ENCODE measurements around the gene IQSEC1.
"Not testable (repeated sequence)": the region's sequence is repeated elsewhere in the genome, so short reads cannot be mapped to it uniquely, and the experiment has no call there.

The IQSEC1 gene

GRCh38 chr3:12886106-12886679 lies 187.0 kb downstream of the IQSEC1 start:
- in situ Hi-C loops (cut with HindIII; ENCODE audit: low sequenced_read_pairs), result no loop called here

DNA sequence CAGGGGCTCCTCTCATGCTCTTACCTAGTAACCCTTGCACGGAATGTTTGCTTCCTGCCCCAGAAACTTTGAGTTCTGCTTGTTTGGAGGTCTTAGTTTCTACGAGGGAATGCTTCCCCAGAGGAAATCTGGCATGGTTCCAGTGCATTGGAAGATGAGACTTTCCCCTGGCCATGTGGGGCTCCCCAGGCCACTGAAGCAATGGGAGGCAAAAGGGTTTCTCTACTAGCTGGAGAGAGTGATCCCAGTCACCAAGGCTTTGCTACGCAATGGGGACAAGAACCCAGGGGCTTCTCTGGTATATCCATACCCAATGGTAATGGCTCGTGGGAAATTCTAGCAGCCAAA lies 187.7 kb downstream of the IQSEC1 start:
- in situ Hi-C loops (cut with HindIII; ENCODE audit: low sequenced_read_pairs), result no loop called here

DNA sequence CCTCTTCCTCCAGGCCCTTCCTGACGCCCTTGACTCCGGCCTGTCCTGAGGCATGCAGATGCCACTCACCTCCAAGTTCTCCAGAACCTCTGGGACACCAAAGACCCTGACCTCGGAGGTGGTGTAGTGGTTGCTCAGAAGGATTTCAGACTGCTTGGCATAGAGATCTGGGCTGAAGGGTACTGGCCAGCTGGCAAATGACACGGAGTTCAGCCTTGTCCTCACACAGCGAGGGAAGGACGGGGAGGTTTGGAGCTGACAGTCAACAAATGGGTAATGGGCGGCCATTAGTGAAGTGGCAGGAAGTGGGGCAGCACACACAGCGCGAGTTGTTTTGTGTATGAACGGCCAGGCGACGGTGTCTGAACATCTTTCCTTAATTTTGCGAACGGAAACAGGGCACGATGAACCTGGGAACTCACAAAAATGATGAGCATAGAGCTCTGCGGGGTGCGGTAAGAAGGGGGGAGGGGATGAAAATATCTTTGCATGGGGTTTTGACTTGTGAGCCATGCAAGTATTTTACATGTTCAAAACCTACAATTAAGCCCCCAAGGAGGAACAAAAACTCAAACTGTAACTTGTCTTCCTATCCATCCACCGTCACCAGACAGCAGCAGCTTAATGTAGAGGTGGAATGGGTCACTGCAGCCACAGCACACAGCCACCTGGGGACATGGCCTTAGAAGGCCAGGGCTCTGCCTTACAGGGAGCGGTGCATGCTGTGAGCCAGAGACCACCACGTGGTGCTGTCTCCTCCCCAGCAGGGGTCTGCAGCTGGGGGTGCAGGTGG lies 188.2 kb downstream of the IQSEC1 start:
- in situ Hi-C loops (cut with HindIII; ENCODE audit: low sequenced_read_pairs), result no loop called here

DNA sequence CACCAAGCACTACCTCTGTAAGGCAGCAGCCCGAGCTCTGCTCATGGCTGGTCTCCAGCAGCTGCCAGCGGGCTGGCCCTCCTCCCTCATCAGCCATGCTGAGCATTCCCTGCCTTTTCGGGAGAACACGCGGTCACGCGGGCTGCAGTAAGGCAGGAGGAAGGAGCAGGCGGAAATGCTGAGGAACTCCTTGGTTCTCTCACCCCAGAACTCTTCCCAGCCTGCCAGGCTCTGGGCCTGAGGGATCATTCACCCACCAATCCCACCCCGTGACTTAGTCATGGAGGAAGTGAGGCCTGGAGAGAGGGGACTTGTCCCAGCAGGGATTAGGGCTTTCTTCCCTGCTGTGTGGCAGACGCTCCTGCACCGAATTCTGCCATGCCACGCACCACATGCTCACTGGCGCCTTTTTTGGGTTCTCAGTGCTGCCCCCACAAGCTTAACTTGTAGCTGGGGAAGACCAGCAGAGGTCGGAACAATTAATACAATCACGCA lies 189.0 kb downstream of the IQSEC1 start:
- in situ Hi-C loops (cut with HindIII; ENCODE audit: low sequenced_read_pairs), result no loop called here

DNA sequence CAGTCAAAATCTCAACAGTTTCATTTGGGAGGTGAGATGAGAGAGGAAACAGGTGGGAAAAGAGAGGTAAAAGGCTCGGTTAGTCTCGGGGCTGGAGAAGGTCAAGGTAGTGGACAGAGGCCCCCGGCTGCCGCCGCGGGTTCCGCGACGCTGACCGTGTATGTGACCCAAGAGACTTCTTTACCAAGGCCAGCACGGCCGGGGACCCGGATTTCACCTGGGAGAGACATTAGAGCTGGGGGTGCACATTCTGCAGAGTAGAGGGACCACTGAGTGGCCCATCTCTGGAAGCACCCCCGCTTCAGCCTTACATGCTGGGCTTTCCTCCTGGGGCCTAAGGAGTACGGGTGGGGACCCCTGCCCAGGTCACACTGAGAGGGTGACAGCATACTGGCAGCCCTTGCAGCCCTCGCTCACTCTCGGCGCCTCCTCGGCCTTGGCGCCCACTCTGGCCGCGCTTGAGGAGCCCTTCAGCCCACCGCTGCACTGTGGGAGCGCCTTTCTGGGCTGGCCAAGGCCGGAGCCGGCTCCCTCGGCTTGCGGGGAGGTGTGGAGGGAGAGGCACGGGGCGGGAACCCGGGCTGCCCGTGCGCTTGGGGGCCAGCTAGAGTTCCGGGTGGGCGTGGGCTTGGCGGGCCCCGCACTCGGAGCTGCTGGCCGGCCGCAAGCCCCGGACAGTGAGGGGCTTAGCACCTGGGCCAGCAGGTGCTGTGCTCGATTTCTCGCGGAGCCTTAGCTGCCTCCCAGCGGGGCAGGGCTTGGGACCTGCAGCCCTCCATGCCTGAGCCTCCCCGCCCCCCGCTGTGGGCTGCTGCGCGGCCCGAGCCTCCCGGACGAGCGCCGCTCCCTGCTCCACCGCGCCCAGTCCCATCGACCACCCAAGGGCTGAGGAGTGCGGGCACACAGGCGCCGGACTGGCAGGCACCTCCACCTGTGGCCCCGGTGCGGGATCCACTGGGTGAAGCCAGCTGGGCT lies 190.6 kb downstream of the IQSEC1 start:
- in situ Hi-C loops (cut with HindIII; ENCODE audit: low sequenced_read_pairs), result no loop called here

DNA sequence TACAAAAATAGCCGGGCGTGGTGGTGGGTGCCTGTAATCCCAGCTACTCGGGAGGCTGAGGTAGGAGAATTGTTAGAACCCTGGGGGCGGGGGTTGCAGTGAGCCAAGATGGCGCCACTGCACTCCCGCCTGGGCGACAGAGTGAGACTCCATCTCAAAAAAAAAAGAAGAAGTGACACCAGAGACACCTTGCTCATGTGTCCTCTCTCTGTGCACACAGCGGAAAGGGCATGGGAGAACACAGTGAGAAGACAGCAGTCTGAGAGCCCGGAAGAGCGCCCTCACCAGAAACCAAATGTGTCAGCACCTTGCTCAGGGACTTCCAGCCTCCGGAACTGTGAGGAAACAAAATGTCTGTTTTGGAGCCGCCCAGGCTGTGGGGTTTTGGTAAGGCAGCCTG lies 191.4 kb downstream of the IQSEC1 start:
- in situ Hi-C loops (cut with HindIII; ENCODE audit: low sequenced_read_pairs), result not testable (repeated sequence)

DNA sequence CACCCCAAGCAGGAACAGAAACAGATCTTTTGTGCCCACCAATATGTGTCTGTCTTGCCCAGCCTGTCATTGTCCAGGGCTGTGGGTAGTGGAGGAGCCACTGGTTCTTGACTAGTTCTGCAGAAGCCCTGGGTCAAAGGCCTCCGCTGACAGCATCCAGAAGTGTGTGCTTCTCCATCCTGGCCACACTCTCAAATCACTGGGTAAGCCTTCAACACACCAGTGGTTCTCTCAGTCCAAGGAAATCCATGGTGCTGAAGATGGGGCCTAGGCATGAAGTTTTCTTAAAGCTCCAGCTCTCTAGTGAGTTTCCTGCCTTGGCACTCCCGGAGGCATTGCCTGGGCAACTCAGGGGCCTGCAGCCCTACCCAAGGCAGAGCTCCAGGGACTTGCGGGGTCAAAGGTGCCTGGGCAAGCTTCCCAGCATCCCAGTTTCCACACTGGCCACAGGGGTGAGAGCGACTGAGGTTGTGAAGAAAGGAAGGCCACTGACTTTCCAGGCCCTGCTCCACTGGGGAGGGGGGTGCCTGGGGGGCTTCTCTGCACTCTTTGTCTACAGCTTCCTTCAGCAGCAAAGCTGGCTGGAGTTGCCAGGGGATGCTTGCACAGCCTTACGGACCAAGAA lies 193.9 kb downstream of the IQSEC1 start:
- in situ Hi-C loops (cut with HindIII; ENCODE audit: low sequenced_read_pairs), result no loop called here

DNA sequence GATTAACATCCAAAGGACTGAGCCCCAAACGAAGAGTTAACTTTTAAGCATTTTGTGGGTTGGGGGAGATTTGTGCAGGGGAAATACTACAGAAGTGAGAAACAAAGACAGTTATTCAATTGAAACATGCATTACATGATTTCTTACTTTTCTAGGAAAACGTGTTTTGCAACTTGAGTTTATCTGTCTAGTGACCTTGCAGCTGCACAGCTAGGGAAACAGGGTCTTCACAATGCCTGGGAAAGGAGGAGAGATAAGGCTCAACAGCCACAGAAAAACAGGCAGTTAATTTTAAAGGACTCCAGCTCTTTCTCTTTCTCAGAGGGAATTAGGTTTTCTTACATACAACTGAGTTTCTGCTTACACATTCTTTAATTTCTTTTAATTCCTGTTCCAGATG lies 194.5 kb downstream of the IQSEC1 start:
- in situ Hi-C loops (cut with HindIII; ENCODE audit: low sequenced_read_pairs), result not testable (repeated sequence)

GRCh38 chr3:12878141-12878574 lies 195.1 kb downstream of the IQSEC1 start:
- in situ Hi-C loops (cut with HindIII; ENCODE audit: low sequenced_read_pairs), result no loop called here

DNA sequence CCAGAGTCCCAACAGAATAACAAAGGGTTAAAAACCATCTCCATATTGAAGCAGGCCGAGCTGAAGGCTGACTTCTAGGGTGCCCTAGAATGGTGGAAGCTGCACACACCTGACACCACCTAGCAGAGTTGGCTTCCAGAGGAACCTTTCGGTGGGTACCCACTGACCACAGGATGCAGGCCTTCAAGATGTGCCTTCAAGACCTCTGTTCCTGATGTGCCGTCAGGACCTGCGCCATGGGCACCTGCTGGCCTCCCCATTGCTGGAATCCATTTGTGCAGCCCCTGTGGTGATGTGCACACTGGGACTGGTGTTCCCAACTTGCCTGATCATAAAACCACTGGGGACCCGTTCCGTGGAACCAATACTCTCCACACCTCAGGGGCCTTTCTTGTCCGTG lies 196.2 kb downstream of the IQSEC1 start:
- in situ Hi-C loops (cut with HindIII; ENCODE audit: low sequenced_read_pairs), result no loop called here

DNA sequence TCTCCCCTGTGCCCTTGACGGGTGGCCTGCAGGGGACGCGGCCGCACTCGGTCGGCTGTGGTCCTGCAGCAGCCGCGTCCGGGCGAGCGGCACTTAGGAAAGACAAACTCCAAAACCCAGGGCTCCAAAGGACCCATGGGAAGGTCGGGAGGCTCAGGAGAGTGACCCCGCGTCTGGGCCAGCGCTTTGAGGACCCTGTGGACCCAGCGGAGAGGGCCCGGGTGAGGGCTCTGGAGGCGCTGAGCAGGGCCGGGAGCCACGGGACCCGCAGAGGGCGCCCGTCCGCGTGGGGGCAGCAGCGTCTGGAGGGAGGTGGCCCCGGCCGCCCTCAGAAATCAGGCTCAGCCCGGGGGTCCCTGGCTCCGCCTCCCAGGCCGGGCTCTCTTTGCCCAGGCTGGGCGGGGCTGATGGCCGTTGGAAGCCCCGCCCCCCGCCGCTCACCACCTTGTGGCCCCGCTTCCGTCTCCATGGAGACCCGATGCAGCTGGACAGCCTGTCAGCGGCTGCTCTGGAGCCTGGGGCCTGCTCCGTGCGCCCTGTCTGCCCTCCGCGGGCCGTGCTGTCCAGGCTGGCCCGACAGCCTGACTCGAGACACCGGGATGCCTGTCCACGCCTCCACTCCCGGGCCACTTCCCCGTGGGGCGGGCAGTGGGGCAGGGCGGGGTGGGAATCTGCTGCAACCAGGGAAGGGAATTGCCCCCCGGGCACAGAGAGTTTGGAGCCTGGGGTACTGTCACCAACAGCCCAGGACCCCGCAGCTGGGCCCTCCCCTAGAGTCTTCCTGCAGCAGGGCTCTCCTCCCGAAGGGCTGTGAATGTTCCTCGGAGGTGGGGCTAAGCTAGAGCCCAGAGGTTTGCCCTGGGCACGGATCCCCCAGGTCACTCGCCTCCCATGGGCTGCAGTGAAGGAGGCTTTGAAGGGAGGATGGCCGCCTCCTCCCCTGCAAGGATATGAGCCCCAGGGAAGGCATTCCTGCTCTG lies 197.1 kb downstream of the IQSEC1 start:
- in situ Hi-C loops (cut with HindIII; ENCODE audit: low sequenced_read_pairs), result no loop called here

GRCh38 chr3:12871404-12871983 lies 201.7 kb downstream of the IQSEC1 start:
- in situ Hi-C loops (cut with HindIII; ENCODE audit: low sequenced_read_pairs), result no loop called here

DNA sequence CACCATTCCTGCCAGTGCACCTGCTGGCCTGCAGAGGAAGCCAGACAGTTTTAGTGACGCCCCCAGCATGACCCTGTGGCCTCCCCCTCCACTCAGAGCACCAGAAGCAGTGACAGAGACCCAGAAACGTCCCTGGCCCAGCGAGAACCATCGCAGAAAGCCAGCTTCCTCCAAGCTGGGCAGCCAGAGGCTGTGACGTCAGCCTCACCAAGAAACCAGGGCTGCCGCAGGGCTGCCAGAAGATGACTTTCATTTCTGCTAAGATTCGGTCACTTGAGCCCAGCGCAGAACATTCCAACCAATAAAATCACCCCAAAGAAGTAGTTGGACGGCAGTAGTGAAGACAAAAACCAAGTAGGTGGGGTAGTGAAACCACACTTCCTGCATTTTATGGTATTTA lies 202.3 kb downstream of the IQSEC1 start:
- in situ Hi-C loops (cut with HindIII; ENCODE audit: low sequenced_read_pairs), result no loop called here

DNA sequence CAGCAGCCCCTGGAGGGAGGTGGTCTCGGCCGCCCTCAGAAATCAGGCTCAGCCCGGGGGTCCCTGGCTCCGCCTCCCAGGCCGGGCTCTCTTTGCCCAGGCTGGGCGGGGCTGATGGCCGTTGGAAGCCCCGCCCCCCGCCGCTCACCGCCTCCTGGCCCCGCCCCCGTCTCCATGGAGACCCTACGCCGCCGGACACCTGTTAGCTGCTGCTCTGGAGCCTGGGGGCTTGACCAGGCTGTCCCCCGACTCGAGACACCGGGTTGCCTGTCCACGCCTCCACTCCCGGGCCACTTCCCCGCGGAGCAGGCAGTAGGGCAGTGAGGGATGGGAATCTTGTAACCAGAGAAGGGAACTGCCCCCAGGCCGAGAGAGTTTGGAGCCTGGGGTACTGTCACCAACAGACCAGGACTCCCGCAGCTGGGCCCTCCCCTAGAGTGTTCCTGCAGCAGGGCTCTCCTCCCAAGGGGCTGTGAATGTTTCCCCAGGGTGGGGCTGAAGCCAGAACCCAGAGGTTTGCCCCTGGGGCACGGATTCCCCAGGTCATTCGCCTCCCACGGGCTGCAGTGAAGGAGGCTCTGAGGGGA lies 204.1 kb downstream of the IQSEC1 start:
- in situ Hi-C loops (cut with HindIII; ENCODE audit: low sequenced_read_pairs), result no loop called here

DNA sequence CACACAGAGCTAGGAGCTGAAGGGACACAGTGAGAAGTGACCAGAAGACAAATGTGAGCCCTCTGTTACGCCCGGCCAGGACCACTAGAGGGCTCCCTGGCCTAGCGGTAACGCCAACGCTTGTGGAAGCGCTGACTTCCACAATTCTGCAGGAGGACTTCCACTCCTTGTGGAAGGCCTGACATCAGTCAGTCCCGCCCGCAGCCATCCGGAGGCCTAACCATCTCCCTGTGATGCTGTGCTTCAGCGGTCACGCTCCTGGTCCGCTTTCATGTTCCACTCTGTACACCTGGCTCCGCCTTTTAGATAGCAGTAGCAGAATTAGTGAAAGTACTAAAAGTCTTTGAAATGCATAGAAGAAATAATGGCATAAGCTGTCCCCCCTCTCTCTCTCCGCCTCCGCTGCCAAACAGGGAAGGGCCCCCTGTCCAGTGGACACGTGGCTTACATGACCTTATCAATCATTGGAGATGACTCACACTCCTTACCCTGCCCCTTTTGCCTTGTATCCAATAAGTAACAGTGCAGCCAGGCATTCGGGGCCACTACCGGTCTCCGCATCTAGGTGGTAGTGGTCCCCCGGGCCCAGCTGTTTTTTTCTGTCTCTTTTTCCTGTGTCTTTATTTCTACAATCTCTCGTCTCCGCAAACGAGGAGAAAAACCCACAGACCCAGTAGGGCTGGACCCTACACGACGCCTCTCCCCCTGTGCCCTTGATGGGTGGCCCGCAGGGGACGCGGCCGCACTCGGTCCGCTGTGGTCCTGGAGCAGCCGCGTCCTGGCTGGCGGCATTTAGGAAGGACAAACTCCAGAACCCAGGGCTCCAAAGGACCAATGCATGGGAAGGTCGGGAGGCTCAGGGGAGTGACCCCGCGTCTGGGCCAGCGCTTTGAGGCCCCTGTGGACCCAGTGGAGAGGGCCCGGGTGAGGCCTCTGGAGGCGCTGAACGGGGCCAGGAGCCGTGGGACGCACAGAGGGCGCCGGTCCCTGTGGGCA lies 204.9 kb downstream of the IQSEC1 start:
- in situ Hi-C loops (cut with HindIII; ENCODE audit: low sequenced_read_pairs), result no loop called here

- in situ Hi-C loops (cut with HindIII; ENCODE audit: low sequenced_read_pairs), result no loop called here
Observed at GRCh38 chr3:12866836-12867235, 206.4 kb downstream of the IQSEC1 start.

- in situ Hi-C loops (cut with HindIII; ENCODE audit: low sequenced_read_pairs), result no loop called here
Observed at GRCh38 chr3:12865271-12865670, 208.0 kb downstream of the IQSEC1 start.

DNA sequence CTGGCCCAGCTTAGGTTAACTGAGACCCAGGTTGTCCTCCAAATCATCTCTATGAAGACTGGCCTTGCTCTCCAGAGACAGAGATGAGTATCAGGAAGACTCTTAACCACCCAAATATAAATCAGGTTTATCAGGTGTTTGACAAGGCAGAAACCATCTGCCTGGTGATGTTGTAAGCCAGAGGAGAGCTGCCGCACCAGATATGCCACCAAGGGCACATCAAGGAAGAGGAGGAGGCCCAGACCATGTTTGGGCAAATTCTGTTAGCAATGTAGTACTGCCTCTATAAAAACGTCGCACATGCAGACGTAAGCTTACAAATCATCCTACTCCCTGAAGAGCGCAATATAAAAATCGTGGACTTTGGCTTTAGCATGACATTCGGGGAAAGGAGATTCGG lies 210.8 kb downstream of the IQSEC1 start:
- in situ Hi-C loops (cut with HindIII; ENCODE audit: low sequenced_read_pairs), result no loop called here
